ENCODE results near the gene CYTH1.
A peak's percentile ranks its signal among the peaks of the same experiment; 100 is the strongest.

The CYTH1 gene

GRCh38 chr17:78664476-78665386 lies 117.3 kb downstream of the CYTH1 start (continued):
- TF ChIP-seq ZBTB21 (tag by site-specific recombination; IDR thresholded peaks at IDR 0.05) (no peak), ZSCAN30 (tag by site-specific recombination; IDR thresholded peaks at IDR 0.05) (no peak), ZNF266 (tag by site-specific recombination; IDR thresholded peaks at IDR 0.05; ENCODE audit: low read depth) (no peak), SP7 (tag by site-specific recombination; IDR thresholded peaks at IDR 0.05) (0 out of 2 replicates have a peak, but pooled peaks have one; percentile 31), ZNF600 (tag by site-specific recombination; IDR thresholded peaks at IDR 0.05) (peak; percentile 72), HIC1 (tag by site-specific recombination; IDR thresholded peaks at IDR 0.05) (no peak)
- TF ChIP-seq, protein P1, sequence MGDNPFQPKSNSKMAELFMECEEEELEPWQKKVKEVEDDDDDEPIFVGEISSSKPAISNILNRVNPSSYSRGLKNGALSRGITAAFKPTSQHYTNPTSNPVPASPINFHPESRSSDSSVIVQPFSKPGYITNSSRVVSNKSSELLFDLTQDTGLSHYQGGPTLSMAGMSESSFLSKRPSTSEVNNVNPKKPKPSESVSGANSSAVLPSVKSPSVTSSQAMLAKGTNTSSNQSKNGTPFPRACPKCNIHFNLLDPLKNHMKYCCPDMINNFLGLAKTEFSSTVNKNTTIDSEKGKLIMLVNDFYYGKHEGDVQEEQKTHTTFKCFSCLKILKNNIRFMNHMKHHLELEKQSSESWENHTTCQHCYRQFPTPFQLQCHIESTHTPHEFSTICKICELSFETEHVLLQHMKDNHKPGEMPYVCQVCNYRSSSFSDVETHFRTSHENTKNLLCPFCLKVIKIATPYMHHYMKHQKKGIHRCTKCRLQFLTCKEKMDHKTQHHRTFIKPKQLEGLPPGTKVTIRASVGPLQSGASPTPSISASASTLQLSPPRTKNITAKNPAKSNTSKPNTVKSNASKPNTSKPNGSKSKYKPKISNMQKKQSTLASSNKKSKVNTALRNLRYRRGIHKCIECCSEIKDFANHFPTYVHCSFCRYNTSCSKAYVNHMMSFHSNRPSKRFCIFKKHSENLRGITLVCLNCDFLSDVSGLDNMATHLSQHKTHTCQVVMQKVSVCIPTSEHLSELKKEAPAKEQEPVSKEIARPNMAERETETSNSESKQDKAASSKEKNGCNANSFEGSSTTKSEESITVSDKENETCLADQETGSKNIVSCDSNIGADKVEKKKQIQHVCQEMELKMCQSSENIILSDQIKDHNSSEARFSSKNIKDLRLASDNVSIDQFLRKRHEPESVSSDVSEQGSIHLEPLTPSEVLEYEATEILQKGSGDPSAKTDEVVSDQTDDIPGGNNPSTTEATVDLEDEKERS (tag by site-specific recombination; IDR thresholded peaks at IDR 0.05) = no peak

- TF ChIP-seq ZNF132 (tag by site-specific recombination; IDR thresholded peaks at IDR 0.05; ENCODE audit: borderline replicate concordance) = no peak
- TF ChIP-seq ZNF776 (tag by site-specific recombination; IDR thresholded peaks at IDR 0.05; ENCODE audit: borderline replicate concordance) = no peak
- TF ChIP-seq ZSCAN30 (tag by site-specific recombination; IDR thresholded peaks at IDR 0.05) = no peak
- TF ChIP-seq ZBTB10 (tag by site-specific recombination; IDR thresholded peaks at IDR 0.05) = no peak
- TF ChIP-seq ZNF202 (tag by site-specific recombination; IDR thresholded peaks at IDR 0.05; ENCODE audit: borderline replicate concordance) = no peak
- Histone ChIP-seq H3K4me1 (ENCODE audit: control insufficient read depth, insufficient read depth, low read length) (peaks cover 15% of the 10 kb centered on the region), H3K9me3 (ENCODE audit: control insufficient read depth, insufficient read depth, low read depth, low read length) (no peaks in the 10 kb centered on the region), H3K4me3 (ENCODE audit: low read depth, low read length) (no peak overlapping the region), H3K36me3 (ENCODE audit: control insufficient read depth in 2 of 2, insufficient read depth in 1 of 2, low read length in 2 of 2) (no peaks in the 10 kb centered on the region), H3K27ac (ENCODE audit: extremely low read depth, low read depth, low read length) (no peak overlapping the region)
- ChIA-PET POLR2A (interaction anchor here (0.7 kb wide), 2 partner anchors 11 to 411 kb away, joined by 3 read pairs; no protein-coding TSS in a partner anchor), CTCF (no interaction called here)
These were observed 120.8 kb downstream of the CYTH1 start for GRCh38 chr17:78661093-78661770.

DNA sequence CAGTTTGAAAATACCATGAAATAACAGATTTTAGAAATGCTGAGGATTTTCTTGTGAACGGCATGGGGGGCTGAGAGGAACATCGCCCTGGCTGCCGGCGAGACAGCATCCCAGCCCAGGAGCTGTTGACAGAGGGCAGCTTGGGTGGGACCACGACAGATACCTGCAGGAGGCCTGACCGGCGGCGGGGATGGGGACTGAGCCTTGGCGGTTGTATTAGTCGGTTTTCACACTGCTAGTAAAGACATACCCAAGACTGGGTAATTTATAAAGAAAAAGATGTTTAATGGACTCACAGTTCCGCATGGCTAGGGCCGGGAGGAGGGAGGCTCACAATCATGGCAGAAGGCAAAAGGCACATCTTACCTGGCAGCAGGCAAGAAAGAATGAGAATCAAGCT lies 122.5 kb downstream of the CYTH1 start:
- CTCF ChIA-PET = no interaction called here
- no peaks in the 10 kb centered on the region for H3K4me1 ChIP-seq (ENCODE audit: control insufficient read depth, insufficient read depth, low read length)
- no peak overlapping the region for H3K27ac ChIP-seq (ENCODE audit: extremely low read depth, low read depth, low read length)
- H3K36me3 ChIP-seq (ENCODE audit: control insufficient read depth in 2 of 2, insufficient read depth in 1 of 2, low read length in 2 of 2) = no peaks in the 10 kb centered on the region
- POLR2A ChIA-PET = no interaction called here
- no peak for TF ChIP-seq ELK4 (IDR thresholded peaks at IDR 0.05; ENCODE audit: borderline replicate concordance, low read depth, low read length)
- TF ChIP-seq ZNF791 (tag by site-specific recombination; IDR thresholded peaks at IDR 0.05) = no peak
- no peaks in the 10 kb centered on the region for H3K9me3 ChIP-seq (ENCODE audit: control insufficient read depth, insufficient read depth, low read depth, low read length)
- no peak overlapping the region for H3K4me3 ChIP-seq (ENCODE audit: low read depth, low read length)

Measured in HEK293 (cell line).